Measurements from ENCODE around the gene NPAS3. TPM values are rescaled to one million over a fixed set of nuclear protein-coding genes. Genes with fewer than 3 reads are reported as not detected.
A peak's percentile ranks its signal among the peaks of the same experiment; 100 is the strongest.

Gene NPAS3
- 0.34 and 0.93 TPM in 2 replicates for total RNA-seq

DNA sequence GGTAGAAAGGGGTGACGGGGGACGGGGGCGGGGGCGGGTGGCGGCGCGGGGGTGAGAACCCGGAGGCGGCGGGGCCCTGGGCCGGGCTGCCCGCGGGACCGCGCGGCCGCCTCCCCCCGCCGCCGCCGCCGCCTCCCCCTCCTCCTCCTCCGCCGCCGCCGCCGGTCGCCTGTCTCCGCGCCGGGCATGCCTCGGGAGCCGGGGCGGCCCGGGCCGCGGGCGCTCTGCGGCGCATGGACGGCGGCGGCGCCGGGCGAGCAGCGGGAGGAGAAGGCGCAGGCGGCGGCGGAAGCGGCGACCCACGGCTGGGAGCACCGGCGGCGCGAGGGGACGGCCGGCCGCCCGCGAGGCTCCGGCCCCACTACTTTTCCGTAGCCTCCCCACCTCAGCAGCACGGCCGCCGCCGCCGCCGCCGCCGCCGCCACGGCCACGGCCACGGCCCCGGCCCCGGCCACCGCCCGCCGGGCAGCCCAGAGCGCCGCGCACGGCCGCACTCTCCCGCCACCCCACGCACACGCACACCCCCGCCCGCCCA is at the start of gene NPAS3:
Gene NPAS3 (plus strand): TSS at position 161 of the 535 bp plus-strand sequence.
- DNase-seq (ENCODE audit: extremely low read depth, low read depth, low spot score), result no peak

DNA sequence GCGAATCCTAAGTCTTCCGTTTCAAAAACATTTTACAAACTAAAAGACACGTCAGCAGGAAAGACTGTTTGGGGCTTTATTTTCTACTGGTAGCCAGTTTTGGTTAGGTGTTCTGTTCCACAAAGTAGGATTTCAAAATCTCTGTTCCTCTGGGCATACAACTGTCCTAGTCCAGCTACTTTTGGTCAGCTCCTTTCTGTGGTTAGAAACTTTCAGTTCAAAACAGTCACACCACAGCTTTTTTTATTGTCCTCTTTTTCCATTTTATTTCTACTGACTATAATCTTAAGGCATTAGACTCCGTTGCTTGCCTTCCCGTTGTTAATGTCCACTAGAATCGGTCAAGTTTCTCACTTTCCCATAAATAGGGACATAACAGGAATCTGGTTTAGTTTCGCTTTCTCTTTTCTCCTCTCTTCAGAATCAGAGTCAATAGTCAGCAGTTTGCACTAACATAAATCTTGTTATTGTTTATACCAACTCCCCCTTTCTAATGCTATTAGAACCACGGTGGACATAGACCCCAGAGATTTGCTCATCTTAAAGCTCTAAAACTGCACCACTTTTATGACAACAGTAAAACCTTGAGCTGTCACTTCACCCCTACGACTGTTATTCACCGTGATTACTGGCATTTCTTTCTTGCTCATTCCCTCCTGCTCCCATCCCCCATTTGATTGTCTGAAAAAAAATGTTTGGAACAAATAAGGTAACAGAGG is 41.5 kb upstream of the NPAS3 start:
- DNase-seq (ENCODE audit: extremely low read depth, low read depth, low spot score), result peak; percentile 25

DNA sequence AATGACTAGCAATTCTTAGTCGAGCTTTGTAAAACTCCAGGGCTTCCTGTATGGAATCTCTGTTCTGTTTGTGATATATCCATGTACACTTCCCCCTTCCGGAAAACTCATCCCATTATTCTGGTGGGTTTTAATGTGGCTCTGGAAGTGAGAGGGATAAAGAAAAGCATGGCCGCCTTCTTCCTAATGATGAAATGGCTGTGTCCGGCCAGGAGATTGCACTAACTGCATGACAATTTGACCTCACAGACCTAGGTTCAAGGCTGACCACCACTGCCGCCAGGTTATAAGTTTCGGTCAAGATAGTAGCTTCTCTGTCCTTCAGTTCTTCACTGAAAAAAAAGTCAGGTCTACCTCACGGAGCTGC is 41.0 kb upstream of the NPAS3 start:
- no peak for DNase-seq (ENCODE audit: extremely low read depth, low read depth, low spot score)

DNA sequence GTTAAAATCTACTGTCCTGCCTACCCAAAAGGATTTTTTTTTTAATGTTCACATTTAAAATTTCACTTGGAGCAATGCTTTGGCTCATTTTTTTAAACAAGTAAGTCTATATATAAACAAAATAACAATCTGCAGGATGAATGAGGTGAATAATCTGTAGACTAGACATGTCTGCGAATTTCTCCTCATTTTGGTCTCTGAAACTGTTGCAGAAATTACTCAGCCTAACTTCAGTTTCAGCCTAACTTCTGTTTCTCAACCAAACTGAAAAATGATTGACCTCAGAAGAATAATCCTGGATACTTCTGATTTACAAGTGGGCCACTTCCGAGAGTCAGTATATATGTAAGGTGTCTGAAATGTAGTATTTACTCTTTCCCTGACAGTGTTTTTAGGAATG is 39.8 kb upstream of the NPAS3 start:
- no peak for DNase-seq (ENCODE audit: extremely low read depth, low read depth, low spot score)

DNA sequence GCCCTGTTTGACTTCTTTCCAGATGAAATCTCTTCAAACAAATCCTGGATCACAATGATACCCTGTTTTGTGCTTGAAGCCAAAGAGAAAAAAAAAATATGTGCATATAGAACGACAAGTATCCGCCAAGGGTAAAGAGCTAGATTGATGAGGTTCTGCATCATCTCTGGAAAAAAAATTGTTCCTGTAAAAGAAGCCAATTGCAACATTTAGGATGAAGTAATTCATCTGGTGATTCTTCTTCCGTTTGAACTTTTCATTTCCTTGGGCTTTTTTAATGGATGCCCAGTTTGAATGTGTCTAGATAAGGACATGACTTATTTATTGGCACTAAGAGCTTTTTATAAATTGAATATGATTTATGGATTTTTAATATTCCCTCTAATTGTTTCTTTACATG is 38.1 kb upstream of the NPAS3 start:
- no peak for DNase-seq (ENCODE audit: extremely low read depth, low read depth, low spot score)

DNA sequence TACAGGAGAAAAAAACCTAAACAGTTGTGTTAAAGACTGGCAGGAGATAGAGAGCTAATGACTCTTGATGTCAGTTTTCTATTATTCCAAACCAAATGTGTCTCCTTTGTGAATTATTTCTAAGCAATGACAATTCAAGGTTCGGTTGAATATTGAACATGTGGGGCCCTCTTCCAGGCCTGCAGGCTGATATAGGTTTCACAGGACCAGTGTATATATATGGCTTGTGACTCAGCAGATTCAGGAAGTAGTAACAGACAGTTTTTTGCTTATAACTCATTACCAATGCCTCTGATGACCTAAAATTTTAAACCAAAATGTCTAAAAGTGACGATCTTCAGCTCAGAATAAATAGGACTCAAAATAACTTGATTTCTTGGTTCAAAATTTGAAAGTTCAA is 33.7 kb upstream of the NPAS3 start:
- no peak for DNase-seq (ENCODE audit: extremely low read depth, low read depth, low spot score)

DNA sequence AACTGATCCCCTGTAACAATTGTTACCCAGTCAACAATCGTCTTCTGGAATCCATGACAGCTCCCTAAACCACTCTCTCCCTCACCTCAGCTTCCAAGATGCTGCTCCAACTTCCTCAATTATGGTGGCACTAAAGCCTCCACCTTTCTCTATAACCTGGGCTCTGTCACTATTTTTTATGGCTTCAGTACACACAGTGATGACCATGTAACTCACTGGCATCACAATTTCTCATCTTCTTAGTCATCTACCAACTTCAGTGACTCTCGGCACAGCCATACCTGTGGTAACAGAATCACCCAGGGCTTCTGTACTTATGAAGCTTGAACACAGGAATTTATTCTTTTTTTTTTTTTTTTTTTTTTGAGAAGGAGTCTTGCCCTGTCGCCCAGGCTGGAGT is 32.0 kb upstream of the NPAS3 start:
- DNase-seq (ENCODE audit: extremely low read depth, low read depth, low spot score), result no peak

DNA sequence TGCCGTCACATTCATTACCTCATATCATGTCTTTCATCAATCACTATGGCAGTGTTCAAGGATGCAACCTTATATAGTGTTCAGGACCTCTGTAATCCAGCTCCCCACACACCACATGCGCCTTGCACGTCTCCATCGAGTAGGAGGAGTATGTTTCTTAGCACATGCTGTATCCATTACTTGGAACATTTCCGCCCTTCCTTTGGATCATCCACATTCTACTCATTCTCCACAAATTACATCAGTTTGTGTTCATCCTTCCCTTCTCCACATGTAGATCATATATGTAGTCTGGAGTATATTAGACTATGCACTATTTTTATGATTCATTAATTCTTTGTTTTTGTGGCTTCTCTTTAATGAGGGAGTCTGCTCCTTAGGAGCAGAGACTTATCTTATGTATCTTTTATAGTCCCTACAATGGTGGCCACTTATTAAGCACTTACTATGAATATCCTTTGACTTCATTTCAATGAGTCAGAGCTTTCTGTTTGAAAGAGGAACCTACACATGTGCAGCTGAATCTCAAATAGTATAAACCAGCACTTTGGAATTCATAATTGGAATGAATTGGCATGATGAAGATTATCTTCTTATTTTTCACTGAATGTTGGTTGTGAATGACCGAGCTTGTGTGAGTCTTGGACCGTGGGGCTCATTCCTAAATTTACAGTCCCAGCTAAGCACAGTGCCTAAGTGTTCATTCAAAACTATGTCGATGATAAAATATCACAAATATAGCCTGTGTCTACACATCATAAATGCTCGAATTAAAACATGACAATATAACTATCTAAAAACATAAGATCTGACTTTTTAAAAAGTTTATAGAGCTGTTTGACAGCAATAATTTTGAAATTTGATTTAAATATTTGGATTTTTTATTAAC is 30.2 kb upstream of the NPAS3 start:
- DNase-seq (ENCODE audit: extremely low read depth, low read depth, low spot score), result no peak

DNA sequence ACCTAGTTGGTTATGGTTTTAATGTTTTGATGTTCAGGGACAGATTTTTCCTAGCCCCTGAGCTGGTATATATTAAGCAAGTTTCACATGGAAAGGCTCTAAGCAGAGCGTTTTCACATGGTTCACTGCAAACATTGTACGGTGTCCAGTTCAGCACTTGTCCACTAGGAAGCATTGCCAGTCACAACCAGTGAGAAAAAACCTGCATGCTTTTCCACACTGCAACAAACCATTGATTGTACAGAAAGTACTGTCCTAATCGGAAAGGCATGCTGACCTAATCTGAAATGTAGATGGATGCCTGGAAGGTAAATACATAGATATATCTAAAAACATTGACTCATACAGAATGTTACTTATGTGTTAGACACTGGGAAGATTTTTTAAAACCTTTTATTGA is 25.0 kb upstream of the NPAS3 start:
- DNase-seq (ENCODE audit: extremely low read depth, low read depth, low spot score), result no peak

DNA sequence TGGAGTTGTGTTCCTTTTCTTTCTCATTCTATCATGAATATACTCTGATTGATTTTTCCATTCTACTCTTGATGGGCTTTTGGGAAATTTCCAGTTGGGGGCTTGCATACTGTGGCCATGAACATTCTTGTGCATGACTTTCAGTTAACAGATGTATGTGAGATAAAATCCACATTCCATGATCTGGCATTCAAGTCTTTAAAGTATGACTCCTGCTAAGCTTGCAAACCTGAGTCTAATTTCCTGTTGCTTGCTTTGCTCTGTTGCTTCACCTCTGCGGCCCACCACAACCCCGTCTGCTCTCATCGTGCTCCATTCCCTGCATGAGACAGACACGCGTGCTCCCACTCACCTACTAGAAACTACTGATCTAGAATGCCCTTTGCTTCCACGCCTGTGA is 24.3 kb upstream of the NPAS3 start:
- DNase-seq (ENCODE audit: extremely low read depth, low read depth, low spot score), result no peak

DNA sequence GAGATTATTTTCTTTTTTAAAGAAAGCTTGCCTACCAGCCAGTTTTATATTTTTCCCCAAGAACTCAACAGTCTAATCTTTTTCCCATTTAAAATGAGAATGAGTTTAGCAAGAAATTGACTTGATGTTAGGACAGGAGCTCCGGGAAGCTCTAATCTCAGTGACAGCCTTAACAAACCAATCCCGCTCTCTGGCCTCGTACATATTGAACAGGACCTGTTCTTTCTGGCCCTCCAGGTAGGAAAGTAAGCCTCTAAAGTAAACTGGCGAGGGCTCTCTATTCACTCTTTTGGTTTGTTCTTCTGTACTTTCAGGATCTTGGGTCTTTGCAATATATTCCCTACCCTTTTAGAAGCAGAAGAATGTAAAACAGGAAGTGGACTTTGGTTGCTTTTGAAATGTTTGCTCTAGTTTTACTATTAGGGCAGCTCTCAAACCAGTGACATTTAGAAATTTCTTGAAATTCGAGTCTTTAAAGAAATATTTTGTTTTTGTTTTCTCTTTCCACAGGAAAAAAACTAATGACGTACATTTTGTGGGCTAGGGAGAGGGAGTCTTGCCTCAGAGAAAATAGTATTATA is 17.9 kb upstream of the NPAS3 start:
- DNase-seq (ENCODE audit: extremely low read depth, low read depth, low spot score), result no peak

DNA sequence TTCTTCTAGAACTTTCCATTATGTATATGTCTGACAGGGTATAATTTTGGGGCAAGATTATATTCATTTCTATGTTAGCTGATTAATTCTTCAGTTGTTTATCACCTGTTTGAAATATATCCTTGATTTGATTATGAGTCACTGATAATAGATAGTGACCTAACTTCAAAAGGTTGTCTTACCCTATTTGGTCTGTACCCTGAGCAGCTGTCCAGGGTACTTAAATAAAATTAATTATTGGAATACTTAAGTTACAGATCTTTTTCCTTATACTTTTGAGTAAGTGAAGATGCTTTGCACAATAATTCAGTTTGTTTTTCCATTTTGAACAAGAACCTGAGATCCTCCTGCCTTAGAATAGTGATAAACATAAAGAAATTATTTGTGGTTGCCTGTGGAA is 13.2 kb upstream of the NPAS3 start:
- no peak for DNase-seq (ENCODE audit: extremely low read depth, low read depth, low spot score)

DNA sequence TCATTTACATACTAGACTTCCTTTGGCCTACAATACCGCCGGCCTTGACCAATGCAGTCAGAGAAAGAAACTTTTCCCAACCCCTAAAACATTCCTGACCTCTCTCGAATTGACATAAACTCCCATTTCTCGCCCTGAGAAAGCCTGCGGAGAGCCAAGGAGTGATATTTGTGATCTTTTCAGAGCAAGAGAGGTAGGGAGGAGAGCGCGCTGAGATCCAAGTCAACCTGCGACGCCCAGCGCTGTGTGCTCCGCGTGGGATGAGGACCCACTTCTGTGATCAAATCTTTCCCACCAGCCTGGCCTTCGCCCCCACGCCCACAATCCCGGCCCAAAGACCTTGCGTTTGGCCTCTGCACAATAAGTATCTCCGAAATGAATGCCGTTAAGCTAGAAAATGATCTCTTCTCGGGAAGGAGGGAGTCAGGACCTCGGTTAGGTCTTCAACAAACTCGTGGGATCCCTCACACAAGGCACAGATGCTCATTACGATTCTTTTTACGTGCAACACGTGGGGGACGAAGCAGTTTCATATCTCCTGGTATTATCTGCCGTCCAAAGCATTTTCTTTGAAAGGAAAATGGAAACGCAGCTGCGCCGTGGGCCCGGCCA is 6.3 kb upstream of the NPAS3 start:
- no peak for DNase-seq (ENCODE audit: extremely low read depth, low read depth, low spot score)

DNA sequence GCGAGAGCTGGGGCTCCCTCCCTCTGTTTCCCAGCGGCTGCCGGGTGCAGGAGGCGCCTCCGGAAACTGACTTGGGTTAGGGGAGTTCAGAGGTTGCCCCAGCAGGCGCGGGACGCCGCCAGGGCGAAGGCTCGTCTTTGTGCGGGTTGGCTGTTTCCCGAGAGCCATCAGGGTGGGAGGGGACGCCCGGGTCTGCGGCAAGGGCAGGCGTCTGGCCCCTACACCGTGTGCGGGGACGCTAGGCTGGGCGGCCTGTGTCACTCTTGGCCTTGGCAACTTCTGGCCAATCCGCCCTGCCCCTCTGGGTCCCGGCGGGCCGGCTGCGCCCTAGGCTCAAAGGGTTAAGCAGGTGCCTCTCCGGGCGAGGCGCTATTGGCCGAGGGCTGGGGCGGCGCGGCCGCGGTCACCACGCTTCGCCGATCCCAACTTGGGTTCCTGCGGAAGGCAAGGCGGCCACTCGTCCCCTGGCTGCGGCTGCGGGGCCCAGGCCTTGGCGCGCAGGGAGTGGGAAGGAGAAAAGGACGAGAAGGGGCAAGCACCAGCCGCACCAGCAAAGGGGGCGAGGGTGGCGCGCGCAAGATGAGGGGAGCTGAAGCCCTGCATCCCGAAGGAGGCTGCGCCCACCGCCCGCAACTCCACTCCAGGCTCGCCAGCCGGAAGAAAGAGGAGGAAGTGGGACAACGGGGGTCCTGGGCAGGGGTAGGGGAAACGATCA is 5.6 kb upstream of the NPAS3 start:
- DNase-seq (ENCODE audit: extremely low read depth, low read depth, low spot score), result no peak

DNA sequence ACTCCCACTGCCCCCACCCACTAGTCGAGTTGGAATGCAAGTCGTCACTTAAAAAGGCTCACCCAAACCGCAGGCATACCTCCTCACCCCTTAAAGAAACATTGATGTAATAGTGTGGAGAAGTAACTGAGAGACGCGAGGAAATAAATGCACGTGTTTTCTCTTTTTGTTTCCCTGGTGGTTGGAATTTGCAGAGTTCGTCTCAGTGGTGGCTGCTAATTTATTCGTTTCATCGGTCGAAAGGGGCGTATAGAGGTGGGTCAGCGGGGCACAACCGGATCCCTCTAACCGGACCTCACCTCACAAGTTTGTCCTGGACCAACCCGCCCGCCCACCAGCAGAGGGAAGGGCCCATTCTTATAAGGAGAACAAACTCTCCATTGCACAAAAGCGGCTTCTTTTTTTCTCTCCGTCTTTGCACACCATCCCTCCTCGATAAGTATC is 5.0 kb upstream of the NPAS3 start:
- DNase-seq (ENCODE audit: extremely low read depth, low read depth, low spot score), result no peak

DNA sequence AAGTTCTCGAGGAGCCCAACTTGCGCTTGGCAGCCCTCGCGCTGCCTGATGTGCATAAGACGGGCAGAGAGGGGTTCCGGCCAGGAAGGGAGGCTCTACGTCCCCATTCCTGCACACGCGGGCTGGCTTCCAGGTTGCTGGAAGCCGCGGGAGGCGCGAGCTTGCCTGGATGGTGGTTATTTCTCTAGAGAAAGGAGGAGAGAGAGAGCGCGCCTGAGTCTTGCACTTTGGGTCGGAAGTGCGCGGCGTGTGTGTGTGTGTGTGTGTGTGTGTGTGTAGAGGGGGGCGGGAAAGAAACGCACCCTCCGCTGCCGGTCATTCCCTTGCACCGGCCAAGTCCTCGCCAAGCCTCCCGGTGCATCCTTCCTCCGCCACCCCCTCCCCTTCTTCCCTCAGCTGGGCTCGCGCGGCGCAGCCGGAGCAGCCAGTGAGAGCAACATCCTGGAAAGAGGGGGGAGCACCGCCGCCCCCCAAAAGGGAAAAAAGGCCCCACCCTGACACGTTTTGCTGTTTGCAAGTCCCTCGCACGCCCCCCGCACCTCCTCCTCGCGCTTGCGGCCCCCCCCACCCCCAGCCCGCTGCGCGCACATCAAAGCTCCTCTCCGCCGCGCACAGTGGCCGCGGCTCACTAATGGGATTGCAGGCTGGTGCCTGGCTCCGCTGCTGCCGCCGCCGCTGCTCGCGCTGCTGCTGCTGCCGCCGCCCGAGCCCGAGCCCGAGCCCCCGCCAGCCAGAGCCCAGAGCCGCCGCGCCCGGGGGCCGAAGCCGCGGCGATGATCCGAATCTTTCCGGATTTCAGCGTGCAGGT is 4.4 kb upstream of the NPAS3 start:
- DNase-seq (ENCODE audit: extremely low read depth, low read depth, low spot score), result no peak

DNA sequence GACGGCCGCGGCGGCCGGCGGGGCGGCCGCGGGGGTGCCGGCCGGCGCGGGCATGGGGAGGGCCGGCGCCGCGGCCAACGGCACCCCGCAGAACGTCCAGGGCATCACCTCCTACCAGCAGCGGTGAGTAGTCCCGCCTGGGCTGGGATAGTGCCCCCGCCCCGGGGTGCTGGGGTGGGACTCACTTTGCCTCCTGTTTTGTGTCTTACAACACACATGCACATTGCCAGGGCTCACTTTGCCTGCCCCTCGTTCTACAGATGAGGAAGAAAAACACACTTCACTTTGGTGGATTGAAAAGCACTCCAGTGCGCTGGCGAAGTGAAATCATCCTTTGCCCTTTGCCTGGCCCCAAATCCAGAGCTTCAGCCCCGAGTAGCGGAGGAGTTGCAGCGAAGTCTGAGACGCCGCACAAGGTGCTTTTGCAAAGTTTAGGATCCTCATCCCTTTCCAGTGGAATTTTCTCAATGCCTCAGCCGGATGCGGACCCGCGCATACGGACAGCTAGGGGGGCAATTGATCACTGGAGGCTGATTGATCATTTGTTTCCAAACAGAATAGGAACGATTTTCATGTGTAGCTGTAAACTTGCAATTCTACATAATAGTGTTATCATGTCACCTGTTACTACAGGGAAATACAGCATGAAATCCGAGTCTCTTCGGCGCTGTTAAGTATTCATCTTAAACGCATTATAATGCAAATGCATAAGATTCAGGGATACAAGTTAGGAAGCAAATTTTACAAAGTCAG is 3.6 kb upstream of the NPAS3 start:
- no peak for DNase-seq (ENCODE audit: extremely low read depth, low read depth, low spot score)

DNA sequence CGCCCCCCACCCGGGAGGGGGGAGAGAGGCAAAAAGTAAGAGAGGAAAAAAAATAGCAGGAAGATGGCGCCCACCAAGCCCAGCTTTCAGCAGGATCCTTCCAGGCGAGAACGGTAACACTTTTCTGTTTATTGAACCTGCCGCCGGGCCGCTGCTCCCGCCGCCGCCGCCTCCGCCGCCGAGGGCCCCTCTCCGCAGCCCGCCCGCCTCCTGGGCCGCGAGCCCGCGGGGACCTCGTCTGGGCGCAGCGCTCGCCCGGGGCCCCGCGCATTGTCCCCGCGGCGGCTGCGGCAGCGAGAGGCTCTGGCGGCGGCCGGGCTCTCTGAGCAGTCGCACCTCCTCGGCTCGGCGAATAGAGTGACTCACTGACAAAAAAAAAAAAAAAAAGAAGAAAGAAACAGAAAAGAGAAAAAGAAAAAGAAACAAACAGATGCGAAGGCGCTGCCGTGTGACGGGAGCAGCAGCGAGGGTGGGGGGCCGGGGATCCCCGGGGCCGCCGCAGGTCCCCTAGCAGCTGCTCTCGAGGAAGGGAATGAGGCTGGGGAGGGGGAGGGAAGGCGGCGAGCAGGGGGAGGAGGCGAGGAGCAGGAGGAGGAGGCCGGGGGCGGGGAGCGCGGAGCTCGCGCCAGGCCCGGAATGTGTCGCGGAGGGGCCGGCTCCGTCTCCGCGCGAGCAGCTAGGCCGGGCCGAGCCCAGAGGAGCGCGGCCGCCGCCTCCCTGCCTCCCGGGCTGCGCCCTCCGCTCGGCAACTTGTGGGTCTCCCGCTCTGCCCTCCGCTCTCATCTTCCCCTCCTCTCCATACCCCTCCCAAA is 781 bp downstream of the NPAS3 start:
- no peak for DNase-seq (ENCODE audit: extremely low read depth, low read depth, low spot score)
